ENCODE measurements around the gene REEP2.

DNA sequence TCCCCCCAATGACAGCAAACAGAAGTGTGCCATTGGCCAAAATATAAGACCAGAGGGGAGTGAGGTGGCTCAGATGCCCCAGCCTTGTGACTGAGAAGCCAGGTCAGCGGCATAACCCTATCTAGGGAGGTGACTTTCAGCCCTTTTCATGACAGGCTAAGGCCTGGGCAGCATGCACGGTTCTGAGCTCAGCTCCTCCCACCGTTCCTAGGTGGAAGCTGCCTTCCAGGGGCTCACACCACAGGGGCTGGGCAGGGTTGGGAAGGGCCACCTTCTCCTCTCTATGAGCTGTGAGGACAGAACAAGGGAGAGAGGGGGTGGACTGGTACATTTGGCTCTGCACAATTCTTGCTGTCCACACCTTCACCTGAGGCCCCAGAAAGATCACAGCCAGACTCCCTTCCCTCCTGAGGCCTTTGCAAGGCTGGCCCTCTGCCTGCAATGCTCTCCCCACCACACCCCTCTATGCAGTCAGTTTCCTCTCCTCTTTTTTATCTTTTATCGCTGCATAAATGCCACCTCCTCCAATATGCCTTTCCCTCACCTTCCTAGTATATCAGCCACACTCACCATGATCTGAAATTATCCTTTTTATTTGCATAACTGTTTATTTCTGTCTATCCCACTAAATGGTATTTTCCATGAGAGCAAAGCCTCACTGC is 21.3 kb downstream of the REEP2 start:
- TF ChIP-seq, protein P1, sequence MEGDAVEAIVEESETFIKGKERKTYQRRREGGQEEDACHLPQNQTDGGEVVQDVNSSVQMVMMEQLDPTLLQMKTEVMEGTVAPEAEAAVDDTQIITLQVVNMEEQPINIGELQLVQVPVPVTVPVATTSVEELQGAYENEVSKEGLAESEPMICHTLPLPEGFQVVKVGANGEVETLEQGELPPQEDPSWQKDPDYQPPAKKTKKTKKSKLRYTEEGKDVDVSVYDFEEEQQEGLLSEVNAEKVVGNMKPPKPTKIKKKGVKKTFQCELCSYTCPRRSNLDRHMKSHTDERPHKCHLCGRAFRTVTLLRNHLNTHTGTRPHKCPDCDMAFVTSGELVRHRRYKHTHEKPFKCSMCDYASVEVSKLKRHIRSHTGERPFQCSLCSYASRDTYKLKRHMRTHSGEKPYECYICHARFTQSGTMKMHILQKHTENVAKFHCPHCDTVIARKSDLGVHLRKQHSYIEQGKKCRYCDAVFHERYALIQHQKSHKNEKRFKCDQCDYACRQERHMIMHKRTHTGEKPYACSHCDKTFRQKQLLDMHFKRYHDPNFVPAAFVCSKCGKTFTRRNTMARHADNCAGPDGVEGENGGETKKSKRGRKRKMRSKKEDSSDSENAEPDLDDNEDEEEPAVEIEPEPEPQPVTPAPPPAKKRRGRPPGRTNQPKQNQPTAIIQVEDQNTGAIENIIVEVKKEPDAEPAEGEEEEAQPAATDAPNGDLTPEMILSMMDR (IDR thresholded peaks at IDR 0.05): no peak
- no peak for TF ChIP-seq ZFX (IDR thresholded peaks at IDR 0.05; ENCODE audit: borderline replicate concordance)
